NCI-H82 treated with DMSO at 0.1 percent for 48 hours (cell line): Measurements from ENCODE around the gene PRND.
A peak's percentile ranks its signal among the peaks of the same experiment; 100 is the strongest.

ENCODE experiments used
- DNase-seq: peaks from one replicate; lab custom pipeline; 2025; ENCODE audit not compliant: unreplicated experiment; lab: John Stamatoyannopoulos, UW

PRND gene

GRCh38 chr20:4775322-4776078 lies 53.8 kb downstream of the PRND start:
- peak; percentile 25 for DNase-seq

GRCh38 chr20:4776079-4776630 lies 54.4 kb downstream of the PRND start:
- DNase-seq, result no peak
